ENCODE measurements around the gene SYNPR. TPM values are rescaled to one million over a fixed set of nuclear protein-coding genes. Genes with fewer than 3 reads are reported as not detected.

Gene SYNPR
- total and polyA plus RNA-seq, 2 donors from 2014 or later = not detected

GRCh38 chr3:63654211-63654610, 376.1 kb downstream of the SYNPR start:
- FAIRE-seq (no peak), DNase-seq (no peak)
- Histone ChIP-seq H3K9me3 (ENCODE audit: control insufficient read depth in 2 of 3, insufficient read depth in 1 of 3, low read length in 3 of 3) (no peaks in the 10 kb centered on the region), H3K36me3 (ENCODE audit: control insufficient read depth in 2 of 3, insufficient read depth in 3 of 3, low read length in 3 of 3) (no peaks in the 10 kb centered on the region), H3K4me1 (ENCODE audit: control insufficient read depth in 2 of 3, insufficient read depth in 2 of 3, low read depth in 1 of 3, low read length in 3 of 3) (no peaks in the 10 kb centered on the region), H3K4me3 (ENCODE audit: low read length in 3 of 3) (no peak overlapping the region), H3K27ac (ENCODE audit: low read depth in 2 of 2, low read length in 2 of 2) (no peak overlapping the region), H3K27me3 (ENCODE audit: control insufficient read depth, insufficient read depth, low read length) (no peaks in the 10 kb centered on the region), H3K9ac (ENCODE audit: low read length in 3 of 3) (no peak overlapping the region)
- TF ChIP-seq CTCF (IDR thresholded peaks at IDR 0.05; ENCODE audit: borderline replicate concordance, extremely low read depth, insufficient read depth) = no peak
- intact Hi-C loops (cut with DNase I) = no loop called here

- Histone ChIP-seq H3K9ac (ENCODE audit: low read length in 3 of 3) (no peak overlapping the region), H3K9me3 (ENCODE audit: control insufficient read depth in 2 of 3, insufficient read depth in 1 of 3, low read length in 3 of 3) (no peaks in the 10 kb centered on the region), H3K4me1 (ENCODE audit: control insufficient read depth in 2 of 3, insufficient read depth in 2 of 3, low read depth in 1 of 3, low read length in 3 of 3) (no peaks in the 10 kb centered on the region), H3K27ac (ENCODE audit: low read depth in 2 of 2, low read length in 2 of 2) (no peak overlapping the region), H3K36me3 (ENCODE audit: control insufficient read depth in 2 of 3, insufficient read depth in 3 of 3, low read length in 3 of 3) (no peaks in the 10 kb centered on the region), H3K4me3 (ENCODE audit: low read length in 3 of 3) (no peak overlapping the region), H3K27me3 (ENCODE audit: control insufficient read depth, insufficient read depth, low read length) (no peaks in the 10 kb centered on the region)
- DNase-seq (no peak), FAIRE-seq (no peak)
- TF ChIP-seq CTCF (IDR thresholded peaks at IDR 0.05; ENCODE audit: borderline replicate concordance, extremely low read depth, insufficient read depth) = no peak
- intact Hi-C loops (cut with DNase I) = no loop called here
Observed at GRCh38 chr3:63654931-63655330, 376.8 kb downstream of the SYNPR start.

- Histone ChIP-seq H3K9ac (ENCODE audit: low read length in 3 of 3) (no peak overlapping the region), H3K4me1 (ENCODE audit: control insufficient read depth in 2 of 3, insufficient read depth in 2 of 3, low read depth in 1 of 3, low read length in 3 of 3) (no peaks in the 10 kb centered on the region), H3K27me3 (ENCODE audit: control insufficient read depth, insufficient read depth, low read length) (no peaks in the 10 kb centered on the region), H3K9me3 (ENCODE audit: control insufficient read depth in 2 of 3, insufficient read depth in 1 of 3, low read length in 3 of 3) (no peaks in the 10 kb centered on the region), H3K4me3 (ENCODE audit: low read length in 3 of 3) (no peak overlapping the region), H3K27ac (ENCODE audit: low read depth in 2 of 2, low read length in 2 of 2) (no peak overlapping the region), H3K36me3 (ENCODE audit: control insufficient read depth in 2 of 3, insufficient read depth in 3 of 3, low read length in 3 of 3) (no peaks in the 10 kb centered on the region)
- no peak for DNase-seq
- intact Hi-C loops (cut with DNase I) = no loop called here
- no peak for TF ChIP-seq CTCF (IDR thresholded peaks at IDR 0.05; ENCODE audit: borderline replicate concordance, extremely low read depth, insufficient read depth)
- FAIRE-seq = no peak
Observed at GRCh38 chr3:63655519-63655918, 377.4 kb downstream of the SYNPR start.

- Histone ChIP-seq H3K36me3 (ENCODE audit: control insufficient read depth in 2 of 3, insufficient read depth in 3 of 3, low read length in 3 of 3) (no peaks in the 10 kb centered on the region), H3K9ac (ENCODE audit: low read length in 3 of 3) (no peak overlapping the region), H3K27me3 (ENCODE audit: control insufficient read depth, insufficient read depth, low read length) (no peaks in the 10 kb centered on the region), H3K27ac (ENCODE audit: low read depth in 2 of 2, low read length in 2 of 2) (no peak overlapping the region), H3K4me1 (ENCODE audit: control insufficient read depth in 2 of 3, insufficient read depth in 2 of 3, low read depth in 1 of 3, low read length in 3 of 3) (no peaks in the 10 kb centered on the region), H3K4me3 (ENCODE audit: low read length in 3 of 3) (no peak overlapping the region), H3K9me3 (ENCODE audit: control insufficient read depth in 2 of 3, insufficient read depth in 1 of 3, low read length in 3 of 3) (no peaks in the 10 kb centered on the region)
- no peak for TF ChIP-seq CTCF (IDR thresholded peaks at IDR 0.05; ENCODE audit: borderline replicate concordance, extremely low read depth, insufficient read depth)
- FAIRE-seq (no peak), DNase-seq (no peak)
- intact Hi-C loops (cut with DNase I) = no loop called here
Observed at GRCh38 chr3:63656786-63657185, 378.7 kb downstream of the SYNPR start.

All from kidney (tissue), 14 donors.